Measurements from ENCODE around the gene TTC22.
A peak's percentile ranks its signal among the peaks of the same experiment; 100 is the strongest.

The TTC22 gene

GRCh38 chr1:54806931-54807611, 5.9 kb upstream of the TTC22 start:
- DNase-seq: peak; percentile 53

- DNase-seq: no peak
Observed at GRCh38 chr1:54805981-54806381, 4.9 kb upstream of the TTC22 start.

GRCh38 chr1:54805466-54805865, 4.3 kb upstream of the TTC22 start:
- DNase-seq: no peak

GRCh38 chr1:54804471-54805132, 3.5 kb upstream of the TTC22 start:
- DNase-seq: no peak

GRCh38 chr1:54803761-54804470, 2.8 kb upstream of the TTC22 start:
- DNase-seq: no peak

- DNase-seq: no peak
Observed at GRCh38 chr1:54800041-54800898, 853 bp downstream of the TTC22 start.

- DNase-seq: no peak
Observed at GRCh38 chr1:54798769-54799641, 2.1 kb downstream of the TTC22 start.

GRCh38 chr1:54798206-54798605, 2.9 kb downstream of the TTC22 start:
- DNase-seq: no peak

GRCh38 chr1:54796902-54797301, 4.2 kb downstream of the TTC22 start:
- DNase-seq: no peak

GRCh38 chr1:54795841-54796468, 5.2 kb downstream of the TTC22 start:
- DNase-seq: no peak

- DNase-seq: no peak
Observed at GRCh38 chr1:54795356-54795665, 5.8 kb downstream of the TTC22 start.

- DNase-seq: peak; percentile 15
Observed at GRCh38 chr1:54794451-54795355, 6.4 kb downstream of the TTC22 start.

- DNase-seq: no peak
Observed at GRCh38 chr1:54792686-54793282, 8.3 kb downstream of the TTC22 start.

GRCh38 chr1:54791880-54792522, 9.1 kb downstream of the TTC22 start:
- no peak for DNase-seq

GRCh38 chr1:54788459-54788858, 12.7 kb downstream of the TTC22 start:
- DNase-seq: no peak

GRCh38 chr1:54787604-54788003, 13.5 kb downstream of the TTC22 start:
- no peak for DNase-seq

GRCh38 chr1:54786778-54787177, 14.3 kb downstream of the TTC22 start:
- no peak for DNase-seq

- DNase-seq: no peak
Observed at GRCh38 chr1:54784066-54784465, 17.1 kb downstream of the TTC22 start.

GRCh38 chr1:54782588-54782987, 18.5 kb downstream of the TTC22 start:
- DNase-seq: no peak

Measured in fibroblast of skin of back (primary cell).